Testis (tissue), 2 donors: ENCODE measurements around the gene ABHD17A.

Experiments
- POLR2A ChIP-seq: fragments of 450-650 bp; IDR thresholded peaks from one replicate; pipeline ENCODE4 v1.6.1; 2017; ENCODE audit warnings: antibody characterized with exemption, mild to moderate bottlenecking, moderate library complexity
- TF ChIP-seq, protein P1 (sequence below), 3 experiments: fragments of 450-650 bp in 2 of 3; fragments of 200-600 bp in 1 of 3; sonication (generic) in 1 of 3; IDR thresholded peaks; one replicate each; pipeline ENCODE4 v1.5.1; 2016 to 2019; ENCODE audit warnings: antibody characterized with exemption in 3 of 3, mild to moderate bottlenecking in 2 of 3, moderate library complexity in 1 of 3

DNA sequence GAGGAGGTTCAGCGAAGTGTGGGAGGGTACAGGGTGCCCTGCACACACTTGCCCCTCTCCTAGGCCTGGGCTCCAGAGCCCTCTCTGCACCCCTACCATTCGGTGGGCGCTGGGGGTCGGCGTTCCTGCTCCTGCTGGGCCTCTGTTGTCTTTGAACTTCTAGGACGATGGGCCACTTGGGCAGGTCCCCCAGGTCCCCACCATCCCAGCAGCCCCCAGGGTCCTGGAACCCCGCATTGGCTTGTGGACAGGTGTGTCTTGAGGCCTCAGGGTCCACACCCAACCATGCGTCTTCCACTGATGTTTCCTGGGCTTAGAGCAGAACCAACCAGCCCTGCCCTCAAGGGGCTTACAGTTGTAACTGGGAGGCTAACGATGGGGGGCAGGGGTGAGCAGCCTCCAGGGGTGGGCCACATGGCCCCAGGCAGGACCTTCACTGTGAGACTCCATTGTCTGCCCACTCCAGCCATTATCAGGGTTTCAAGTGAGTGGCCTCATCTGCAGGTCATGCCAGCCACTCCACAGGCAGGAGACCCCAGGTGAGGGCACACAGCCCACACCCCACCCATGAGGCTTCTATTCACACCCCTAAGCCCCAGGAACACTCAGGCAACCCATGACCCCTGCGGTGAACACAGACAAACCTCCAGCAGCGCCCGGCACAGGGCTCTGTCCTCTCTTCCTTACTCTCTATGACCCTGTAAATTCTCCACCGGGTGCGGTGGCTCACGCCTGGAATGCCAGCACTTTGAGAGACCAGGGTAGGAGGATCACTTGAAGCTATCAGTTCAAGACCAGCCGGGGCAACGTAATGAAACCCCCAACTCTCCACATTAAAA lies 19.9 kb downstream of the ABHD17A start:
- TF ChIP-seq, protein P1, sequence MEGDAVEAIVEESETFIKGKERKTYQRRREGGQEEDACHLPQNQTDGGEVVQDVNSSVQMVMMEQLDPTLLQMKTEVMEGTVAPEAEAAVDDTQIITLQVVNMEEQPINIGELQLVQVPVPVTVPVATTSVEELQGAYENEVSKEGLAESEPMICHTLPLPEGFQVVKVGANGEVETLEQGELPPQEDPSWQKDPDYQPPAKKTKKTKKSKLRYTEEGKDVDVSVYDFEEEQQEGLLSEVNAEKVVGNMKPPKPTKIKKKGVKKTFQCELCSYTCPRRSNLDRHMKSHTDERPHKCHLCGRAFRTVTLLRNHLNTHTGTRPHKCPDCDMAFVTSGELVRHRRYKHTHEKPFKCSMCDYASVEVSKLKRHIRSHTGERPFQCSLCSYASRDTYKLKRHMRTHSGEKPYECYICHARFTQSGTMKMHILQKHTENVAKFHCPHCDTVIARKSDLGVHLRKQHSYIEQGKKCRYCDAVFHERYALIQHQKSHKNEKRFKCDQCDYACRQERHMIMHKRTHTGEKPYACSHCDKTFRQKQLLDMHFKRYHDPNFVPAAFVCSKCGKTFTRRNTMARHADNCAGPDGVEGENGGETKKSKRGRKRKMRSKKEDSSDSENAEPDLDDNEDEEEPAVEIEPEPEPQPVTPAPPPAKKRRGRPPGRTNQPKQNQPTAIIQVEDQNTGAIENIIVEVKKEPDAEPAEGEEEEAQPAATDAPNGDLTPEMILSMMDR (IDR thresholded peaks at IDR 0.05), result no peak
- TF ChIP-seq POLR2A, result no peak
